ENCODE data around the gene SDHC.
"Not testable (repeated sequence)": the region's sequence is repeated elsewhere in the genome, so short reads cannot be mapped to it uniquely, and the experiment has no call there.

The SDHC gene

DNA sequence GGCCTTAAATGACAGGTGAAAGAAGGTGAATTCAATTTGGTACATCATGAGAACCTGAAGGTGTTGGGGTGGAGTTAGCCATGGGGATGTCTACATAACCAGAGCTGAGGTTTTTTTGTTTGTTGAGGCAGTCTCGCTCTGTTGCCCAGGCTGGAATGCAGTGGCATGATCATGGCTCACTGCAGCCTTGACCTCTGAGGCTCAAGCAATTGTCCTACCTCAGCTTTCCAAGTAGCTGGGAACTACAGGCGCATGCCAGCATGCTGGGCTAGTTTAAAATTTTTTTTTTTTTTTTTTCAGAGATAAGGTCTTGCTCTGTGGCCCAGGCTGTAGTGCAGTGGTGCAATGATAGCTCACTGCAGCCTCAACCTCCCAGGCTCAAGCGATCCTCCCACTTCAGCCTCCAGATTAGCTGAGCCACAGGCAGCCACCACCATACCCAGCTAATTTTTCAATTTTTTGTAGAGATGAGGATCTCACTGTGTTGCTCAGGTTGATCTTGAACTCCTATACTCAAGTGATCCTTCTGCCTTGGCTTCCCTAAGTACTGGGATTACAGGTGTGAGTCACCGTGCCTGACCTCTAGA is 2.5 kb upstream of the SDHC start:
- DNase-seq = no peak

DNA sequence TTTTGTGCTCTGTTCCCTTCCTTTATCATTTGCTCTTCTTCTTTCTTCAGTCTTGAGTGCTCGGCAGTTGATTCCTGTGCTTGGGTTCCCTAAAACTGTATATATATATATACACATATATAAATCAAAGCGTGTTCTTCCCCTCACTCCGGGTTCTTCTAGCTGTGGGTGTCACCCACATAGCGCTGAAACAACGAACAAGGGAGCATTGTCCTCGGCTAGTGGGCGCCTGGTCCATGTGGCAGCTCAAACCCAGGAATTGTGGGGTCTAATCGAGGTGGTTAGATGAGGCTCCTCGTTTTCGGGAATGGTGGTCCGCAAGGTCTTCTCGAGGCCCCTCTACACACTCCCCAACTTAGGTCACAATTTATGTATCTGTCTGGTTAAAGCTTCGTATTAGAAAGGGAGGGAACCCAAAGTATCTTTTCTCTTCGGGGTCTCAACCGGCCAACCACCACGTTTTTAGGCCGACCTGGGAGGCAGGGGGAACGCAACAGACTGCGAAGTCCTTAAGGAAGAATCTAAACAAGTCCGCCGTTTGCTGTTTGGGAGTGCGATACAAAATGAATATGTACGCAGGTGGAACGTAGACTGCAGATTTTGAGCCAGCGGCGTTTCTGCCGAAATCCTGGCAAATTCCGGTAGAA is 504 bp upstream of the SDHC start:
- DNase-seq = no peak

DNA sequence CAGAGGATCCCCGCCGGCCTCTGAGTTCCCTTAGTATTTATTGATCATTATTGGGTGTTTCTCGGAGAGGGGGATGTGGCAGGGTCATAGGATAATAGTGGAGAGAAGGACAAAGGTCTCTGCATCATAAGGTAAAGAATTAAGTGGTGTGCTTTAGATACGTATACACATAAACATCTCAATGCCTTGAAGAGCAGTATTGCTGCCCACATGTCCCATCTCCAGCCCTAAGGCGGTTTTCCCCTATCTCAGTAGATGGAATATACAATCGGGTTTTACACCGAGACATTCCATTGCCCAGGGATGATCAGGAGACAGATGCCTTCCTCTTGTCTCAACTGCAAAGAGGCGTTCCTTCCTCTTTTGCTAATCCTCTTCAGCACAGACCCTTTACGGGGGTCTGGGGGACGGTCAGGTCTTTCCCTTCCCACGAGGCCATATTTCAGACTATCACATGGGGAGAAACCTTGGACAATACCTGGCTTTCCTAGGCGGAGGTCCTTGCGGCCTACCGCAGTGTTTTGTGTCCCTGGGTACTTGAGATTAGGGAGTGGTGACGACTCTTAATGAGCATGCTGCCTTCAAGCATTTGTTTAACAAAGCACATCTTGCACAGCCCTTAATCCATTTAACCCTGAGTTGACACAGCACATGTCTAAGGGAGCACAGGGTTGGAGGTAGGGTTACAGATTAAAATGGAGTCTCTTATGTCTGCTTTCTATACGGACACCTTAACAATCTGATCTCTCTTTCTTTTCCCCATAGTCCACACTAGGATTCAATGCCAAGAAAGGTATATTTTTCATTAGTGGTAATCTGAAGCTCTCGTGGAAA is 1.9 kb downstream of the SDHC start:
- not testable (repeated sequence) for DNase-seq

DNA sequence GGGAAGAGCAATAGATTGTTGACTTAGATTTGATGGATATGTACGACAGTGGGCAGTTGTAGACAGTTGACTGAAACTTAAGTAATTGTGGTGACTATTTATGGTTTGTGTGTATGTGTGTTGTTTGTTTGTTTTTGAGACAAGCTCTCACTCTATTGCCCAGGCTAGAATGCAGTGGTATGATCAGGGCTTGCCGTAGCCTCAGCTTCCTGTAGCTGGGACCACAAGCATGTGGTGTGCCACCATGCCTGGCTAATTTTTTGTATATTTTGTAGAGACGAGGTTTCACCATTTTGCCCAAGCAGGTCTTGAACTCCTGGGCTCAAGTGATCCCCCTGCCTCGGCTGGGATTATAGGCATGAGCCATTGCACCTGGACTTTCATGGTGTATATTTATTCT is 9.8 kb downstream of the SDHC start:
- DNase-seq = no peak

DNA sequence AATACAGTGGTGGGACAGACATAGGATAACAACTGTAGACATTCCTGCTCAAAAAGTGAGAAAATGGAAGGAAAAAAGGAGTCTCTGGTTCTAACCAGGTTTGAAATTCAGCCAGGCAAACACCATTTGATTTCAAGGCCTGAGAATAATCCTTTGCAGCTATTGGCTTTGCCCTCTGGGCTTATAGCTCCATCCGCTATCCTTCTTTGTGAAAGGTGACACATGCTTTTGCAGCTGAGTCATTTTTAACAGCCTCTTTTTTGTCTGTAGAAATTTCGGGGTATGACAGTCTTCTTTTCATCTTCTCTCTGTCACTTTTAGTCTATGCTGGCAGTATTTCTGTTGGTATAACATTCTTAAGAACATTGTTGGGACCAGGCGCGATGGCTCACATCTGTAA is 16.2 kb downstream of the SDHC start:
- no peak for DNase-seq

DNA sequence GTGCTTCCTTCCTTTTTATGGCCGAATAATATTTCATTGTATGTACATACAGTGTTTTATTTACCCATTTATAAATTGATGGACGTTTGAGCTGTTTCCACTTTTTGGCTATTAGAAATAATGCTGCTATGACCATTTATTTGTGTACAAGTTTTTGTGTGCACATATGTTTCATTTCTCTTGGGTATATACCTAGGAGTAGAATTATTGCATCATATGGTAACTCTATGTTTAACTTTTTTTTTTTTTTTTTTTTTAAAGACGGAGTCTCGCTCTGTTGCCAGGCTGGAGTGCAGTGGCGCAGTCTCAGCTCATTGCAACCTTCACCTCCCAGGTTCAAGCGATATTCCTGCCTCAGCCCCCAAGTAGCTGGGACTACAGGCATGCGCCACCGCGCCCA is 19.0 kb downstream of the SDHC start:
- no peak for DNase-seq

DNA sequence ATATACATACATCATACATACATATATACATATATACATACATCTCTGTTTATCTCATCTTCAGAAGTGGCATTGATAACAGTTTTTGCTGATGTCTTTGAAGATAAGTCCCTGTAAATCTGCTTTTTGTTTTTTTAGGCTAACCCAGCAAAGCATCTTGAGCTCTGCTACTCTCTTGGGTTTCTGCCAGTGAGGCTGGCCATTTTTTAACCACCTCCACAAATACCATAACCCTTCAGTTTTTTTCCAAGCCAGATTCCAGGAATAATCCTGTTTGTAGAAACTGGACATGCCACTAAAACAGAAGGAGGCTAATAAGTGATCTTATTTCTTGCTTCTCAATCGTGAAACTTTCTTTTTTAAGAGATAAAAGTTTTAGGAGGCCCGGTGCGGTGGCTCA is 21.6 kb downstream of the SDHC start:
- no peak for DNase-seq

DNA sequence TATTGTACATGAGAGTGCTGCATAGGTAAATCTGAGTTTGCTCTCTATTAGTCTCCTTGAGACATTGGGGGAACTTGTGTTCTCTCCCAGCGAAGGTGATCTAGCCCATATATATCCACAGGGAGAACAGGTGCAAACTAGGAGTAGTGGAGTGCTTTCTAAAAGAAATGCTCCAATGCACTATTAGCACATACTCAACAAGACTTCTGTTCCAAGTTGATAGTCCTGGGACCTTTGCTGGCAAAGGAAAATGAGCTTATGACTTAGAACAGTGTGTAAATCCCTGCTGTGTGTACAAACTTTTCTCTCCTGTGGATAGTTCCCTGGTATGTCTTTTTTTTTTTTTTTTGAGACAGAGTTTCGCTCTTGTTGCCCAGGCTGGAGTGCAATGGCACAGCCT is 28.0 kb downstream of the SDHC start:
- DNase-seq = no peak

DNA sequence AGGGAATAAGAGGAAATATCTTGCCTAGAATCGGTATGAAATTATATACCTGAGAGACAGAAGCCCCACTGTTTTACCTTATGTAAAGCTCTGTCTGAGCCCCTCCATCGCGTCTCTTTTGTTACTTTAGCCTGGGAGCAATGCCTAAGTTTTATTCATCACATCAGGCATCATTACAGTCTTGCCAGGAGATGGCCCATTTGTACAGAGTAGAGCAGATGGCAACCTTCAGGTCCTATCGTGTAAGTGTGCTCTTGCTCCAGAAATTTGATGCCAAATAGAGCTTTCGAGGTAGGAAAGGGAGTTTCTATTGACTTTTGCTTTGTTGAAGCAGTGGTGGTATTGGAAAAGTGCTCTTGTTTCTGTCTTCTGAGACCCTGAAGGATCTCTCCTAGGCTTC is 28.6 kb downstream of the SDHC start:
- no peak for DNase-seq

DNA sequence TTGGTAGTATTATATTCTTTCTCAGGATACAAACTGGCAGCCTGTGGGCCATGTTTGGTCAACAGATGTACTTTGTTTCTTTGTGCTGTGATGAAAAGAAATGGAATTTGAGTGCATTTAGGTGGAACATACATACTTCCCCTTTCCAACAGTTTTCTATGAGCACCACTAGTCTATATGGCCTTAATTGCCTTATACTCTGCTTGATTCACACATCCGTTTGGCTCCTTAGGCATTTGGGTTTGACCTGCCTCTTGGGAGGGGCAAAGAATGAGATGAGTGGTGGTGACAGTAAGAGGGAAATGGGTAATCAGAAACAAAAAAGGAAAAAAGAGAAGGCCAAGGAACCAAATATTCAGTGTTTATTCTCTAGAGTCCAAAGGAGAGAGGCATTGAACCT is 36.5 kb downstream of the SDHC start:
- no peak for DNase-seq

DNA sequence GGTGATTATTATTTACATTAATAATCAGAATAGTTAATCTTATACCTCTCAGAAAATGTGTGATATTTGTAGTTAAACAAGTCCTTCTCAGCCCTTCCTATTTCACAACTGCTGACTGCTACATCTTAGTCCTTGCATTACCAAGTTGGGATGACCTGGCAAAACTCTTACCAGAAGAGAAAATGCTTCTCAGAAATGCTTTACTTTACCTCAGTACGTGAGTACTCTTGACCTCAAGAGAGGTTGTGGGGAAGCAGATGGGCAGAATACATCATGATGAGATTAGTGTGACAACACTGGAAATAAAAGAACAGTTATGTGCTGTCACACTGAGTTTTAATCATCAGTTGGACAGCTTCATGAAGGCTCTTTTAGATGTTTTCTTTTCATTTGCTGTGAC is 37.3 kb downstream of the SDHC start:
- DNase-seq = no peak

DNA sequence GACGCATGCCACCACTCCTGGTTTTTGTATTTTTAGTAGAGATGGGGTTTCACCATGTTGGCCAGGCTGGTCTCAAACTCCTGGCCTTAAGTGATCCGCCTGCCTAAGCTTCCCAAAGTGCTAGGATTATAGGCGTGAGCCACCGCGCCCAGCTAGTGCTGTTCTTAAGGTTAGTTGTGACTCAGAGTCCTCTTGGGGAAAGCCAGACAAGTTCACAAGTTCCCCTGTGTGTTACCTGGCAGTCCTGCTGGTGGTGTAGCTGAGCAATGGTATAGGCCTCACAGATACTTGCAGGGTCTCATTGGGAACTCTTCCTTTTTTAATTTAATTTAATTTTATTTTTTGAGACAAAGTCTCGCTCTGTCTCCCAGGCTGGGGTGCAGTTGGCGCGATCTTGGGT is 42.9 kb downstream of the SDHC start:
- DNase-seq = no peak

DNA sequence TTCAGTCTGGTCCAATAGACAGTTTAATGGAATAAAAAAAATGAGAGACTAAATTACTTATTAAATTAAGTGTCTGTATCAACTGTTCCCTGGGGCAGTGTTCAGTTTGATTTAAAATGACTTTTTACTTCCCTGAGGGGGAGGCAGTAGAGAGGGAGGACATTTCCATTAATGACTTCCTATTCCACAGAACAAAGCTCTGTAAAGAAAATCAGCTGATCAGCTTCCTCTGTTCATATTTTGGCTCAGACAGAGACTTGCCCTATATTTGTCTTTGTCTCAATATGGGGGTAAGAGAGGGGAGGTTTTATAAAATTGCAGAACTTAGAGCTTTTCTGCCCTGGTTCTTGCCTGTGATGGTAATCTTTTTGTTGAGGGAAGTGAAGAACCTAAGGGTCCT is 45.1 kb downstream of the SDHC start:
- DNase-seq = no peak

DNA sequence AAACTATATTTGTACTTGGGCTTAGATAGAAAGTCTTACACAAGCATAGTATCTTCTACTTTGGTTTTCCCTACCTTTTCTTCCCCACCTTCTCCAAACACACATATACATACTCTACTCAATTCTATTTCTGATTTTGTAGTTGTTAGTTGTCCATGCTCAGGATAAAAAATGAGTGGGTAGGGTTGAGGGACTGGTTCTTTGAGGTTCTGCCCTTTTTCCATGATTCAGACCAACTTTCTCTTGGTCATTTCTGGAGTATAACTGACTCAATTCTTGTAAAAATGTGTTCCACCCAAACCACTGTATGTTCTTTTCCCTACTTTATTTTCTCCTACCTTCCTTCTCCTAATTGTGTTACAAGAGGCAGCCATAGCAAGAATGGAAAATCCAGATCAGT is 50.2 kb downstream of the SDHC start:
- no peak for DNase-seq

DNA sequence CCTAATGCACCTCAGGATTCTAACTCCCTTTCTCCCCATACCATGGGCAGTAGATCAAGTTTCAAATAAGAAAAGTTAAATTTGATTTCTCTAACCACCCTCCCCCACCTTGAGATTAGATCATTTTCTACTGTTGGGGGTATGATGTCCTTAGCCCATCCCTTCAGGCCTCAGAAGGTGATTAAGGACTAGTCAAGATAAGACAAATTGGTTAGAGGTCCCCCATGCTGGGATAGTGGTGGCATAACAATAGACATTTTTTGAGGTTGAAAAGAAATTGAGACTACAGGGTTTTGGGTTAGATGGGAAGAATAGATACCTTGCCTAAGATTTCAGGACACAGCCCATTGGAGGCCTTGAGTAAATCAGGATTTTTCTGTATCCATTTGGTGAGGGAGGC is 51.0 kb downstream of the SDHC start:
- DNase-seq = no peak

DNA sequence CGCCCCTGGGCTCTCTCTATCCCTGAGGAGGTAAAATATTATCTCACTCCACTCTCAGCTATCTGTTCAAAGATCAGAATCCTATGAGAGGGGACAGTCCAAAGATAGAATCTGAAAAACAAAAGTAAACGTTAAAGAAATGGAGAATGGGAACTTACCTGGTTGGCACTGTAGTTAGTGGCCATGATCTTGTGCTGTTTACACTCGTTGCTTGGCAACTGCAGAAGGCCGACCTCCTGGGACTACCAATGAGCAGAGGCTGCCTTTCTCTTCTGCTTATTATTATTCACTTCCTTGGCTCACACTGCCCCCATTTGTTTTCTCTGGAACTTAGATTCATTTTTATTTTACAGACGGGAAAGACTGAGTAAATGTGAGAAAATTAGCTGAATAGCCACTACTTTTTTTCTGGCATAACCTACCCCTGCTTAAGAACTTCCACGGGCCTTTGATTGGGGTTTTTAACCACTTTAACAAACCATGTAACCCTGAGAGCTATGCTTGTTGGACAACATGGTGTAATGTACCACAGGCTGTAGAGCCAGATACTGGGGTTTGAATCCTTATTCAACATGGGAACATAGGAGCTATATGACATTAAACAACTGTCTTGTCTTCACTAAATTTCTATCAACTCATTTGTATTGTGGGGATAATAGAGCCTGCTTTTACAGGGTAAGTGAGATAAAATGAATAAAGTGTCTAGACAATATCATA is 53.7 kb downstream of the SDHC start, which contains the start of gene CFAP126:
Gene CFAP126, minus strand, starts transcription at position 193 of the 717 bp plus-strand sequence. Its CDS starts 8 bp downstream, at position 185.
- DNase-seq = peak; percentile 52

DNA sequence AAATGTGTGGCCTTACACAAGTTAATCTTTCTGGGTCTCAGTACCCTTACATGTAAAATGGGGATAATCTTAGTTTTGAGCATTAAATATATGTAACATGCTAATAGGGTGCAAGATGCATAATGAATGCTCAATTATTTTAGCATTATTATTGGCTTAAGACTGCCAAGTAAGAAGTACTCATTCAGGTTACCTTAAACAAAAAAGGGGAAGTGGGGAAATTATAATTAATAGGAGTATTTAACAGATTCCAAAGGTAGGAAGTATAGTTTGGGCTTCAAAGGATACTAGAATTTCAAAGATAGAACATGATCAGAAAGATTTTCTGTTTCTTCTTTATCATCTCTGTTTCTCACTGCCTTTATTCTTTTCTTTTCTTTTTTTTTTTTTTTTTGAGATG is 59.3 kb downstream of the SDHC start:
- DNase-seq = no peak

DNA sequence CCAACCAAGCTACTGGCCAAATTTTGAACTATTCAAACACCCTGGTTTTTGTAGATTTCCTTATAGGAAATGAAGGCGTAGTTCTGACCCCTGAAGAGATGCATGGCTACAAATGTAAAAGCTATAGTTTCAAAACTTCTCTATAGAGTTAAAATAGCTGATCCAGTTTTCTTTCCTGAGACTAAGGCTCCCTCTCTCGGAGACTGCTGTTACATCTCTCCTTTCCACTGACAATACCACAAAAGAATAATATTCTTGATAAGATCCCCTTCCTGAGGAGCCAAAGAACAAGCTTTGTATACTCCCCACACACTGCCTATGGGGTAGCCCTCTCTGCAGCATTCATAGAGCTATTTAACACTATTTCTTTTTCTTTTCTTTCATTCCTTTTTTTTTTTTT is 60.2 kb downstream of the SDHC start:
- DNase-seq = peak; percentile 3

DNA sequence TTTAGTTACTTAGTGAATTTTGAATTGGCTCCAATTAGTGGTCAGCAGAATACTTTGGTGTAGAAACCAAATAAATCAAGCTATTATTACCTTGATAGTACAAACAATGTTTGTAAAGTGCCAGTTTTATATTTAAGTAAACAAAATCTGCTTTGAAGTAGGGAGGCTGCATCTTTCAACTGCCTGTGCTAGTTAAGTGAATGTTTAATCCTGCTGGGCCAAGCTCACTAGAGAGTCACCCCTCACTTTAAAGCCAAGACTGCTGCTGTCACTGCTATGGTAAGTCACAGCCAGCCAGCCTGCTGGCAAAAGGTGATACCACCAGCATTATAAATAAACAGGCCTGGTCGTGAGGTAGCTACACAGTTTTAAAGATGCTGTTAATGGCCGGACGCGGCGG is 63.8 kb downstream of the SDHC start:
- no peak for DNase-seq

DNA sequence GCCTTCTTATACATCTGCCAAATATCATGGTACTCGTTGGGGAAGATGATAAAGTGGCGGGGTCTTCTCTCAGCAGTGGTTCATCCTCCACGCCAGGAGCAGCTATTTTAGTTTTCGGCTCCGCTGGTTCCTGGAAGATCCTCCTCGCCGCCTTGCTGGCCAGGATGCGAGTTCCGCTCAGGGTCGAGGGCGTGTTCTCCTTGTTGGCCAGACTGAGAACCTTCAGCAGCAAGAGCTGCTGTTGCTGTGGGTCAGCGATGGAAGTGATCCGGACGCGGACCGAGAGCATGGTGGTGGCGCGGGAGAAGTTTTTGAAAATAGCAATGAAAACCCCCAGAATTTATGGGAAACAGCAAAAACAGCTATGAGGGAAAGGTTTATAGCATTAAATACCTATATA is 64.9 kb downstream of the SDHC start:
- DNase-seq = no peak

DNA sequence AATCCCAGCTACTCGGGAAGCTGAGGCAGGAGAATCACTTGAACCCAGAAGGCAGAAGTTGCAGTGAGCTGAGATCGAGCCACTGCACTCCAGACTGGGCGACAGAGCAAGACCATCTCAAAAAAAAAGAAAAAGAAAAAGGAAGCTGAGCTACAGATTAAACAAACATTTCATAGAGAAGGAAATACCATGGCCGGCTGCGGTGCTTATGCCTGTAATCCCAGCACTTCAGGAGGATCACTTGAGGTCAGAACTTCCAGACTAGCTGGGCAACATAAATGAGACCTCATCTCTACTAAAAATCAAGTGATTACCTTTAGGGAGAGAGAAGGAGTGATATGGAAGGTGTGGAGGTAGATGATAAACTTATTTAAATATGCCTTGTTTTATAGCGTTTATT is 67.5 kb downstream of the SDHC start:
- no peak for DNase-seq

DNA sequence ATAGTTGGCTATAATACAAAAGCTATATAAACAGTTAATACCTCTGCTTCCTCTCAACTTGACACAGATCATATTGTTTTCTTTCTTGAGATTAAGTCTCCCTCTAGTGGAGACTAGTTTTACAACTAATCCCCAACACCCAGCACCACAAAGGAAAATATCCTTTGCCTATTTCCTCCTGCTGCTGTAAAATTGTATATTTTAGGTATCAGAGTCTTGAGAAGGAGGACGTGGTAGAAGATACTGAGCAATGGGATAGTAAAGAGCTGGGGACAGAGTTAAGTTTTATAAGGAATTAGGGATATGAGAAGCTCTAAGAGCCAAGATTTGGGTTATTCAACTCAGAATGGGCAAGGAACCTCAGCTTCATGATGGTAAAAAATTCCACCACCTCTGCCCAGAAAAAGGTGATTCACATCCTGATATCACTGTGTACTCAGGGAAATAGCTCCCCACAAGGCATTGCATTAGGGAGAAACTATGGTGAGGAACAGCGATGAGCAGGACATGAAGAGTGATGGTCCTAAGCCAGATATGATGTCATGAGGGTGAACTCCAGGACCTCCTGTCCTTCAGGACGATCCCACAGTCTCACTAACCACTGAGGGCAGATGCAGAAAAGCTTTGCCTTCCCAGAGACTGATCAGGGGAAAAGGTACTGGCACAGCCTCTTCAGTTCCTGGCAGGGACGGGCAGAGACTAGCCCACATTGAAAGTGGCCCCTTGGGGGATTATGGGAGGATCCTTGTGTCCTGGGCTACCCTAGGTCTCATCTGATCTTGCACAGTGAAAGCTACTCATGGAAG is 68.2 kb downstream of the SDHC start:
- peak; percentile 67 for DNase-seq

DNA sequence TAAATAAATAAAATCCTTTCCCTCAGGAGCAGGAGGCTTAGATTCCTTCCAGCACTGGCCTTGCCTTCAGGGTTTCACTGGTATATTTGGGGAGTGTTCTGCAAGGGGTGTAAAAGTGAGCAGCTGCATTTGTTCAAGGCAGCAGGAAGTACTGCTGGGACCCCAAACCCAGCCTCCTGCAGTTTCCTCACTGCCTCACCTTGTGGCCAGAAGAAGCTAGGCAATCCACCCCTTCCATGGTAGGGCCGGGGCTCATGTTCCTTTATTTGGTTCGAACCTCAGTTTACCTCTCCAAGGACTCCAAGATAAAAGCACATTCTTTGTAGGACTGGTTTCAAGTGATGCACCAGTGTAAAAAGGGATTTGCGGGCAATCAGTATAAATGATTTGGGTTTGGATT is 74.5 kb downstream of the SDHC start:
- no peak for DNase-seq

Measured in NCI-H510A treated with DMSO at 0.1 percent for 48 hours (cell line).